Nephron (organoid): ENCODE data around the gene TRMT44.

Experiments
- H3K27ac Mint-ChIP-seq, 3 experiments: 2 replicates each; pipeline ENCODE4 v1.8.0; 2020; ENCODE audit warnings: mixed read lengths in 3 of 3, mild to moderate bottlenecking in 2 of 3, moderate library complexity in 1 of 3
- H3K27me3 Mint-ChIP-seq: 2 replicates; pipeline ENCODE4 v1.8.0; 2021; ENCODE audit warnings: low read depth, mild to moderate bottlenecking, moderate library complexity, mixed read lengths
- H3K36me3 Mint-ChIP-seq: 2 replicates; pipeline ENCODE4 v1.8.0; 2020; ENCODE audit warnings: low read depth, mixed read lengths
- H3K4me1 Mint-ChIP-seq: 2 replicates; pipeline ENCODE4 v1.8.0; 2020; ENCODE audit warnings: mixed read lengths
- H3K4me3 Mint-ChIP-seq, 3 experiments: 2 replicates each; pipeline ENCODE4 v1.8.0; 2020; ENCODE audit warnings: mild to moderate bottlenecking in 3 of 3, mixed read lengths in 3 of 3, moderate library complexity in 2 of 3
- H3K9me3 Mint-ChIP-seq: 2 replicates; pipeline ENCODE4 v1.8.0; 2020; ENCODE audit warnings: mixed read lengths
- CTCF ChIP-seq, 3 experiments: fragments of 200-600 bp; sonication (generic); IDR thresholded peaks; one replicate each; pipeline ENCODE4 v1.5.0; 2021; ENCODE audit warnings: antibody characterized with exemption in 3 of 3; ENCODE audit not compliant: unreplicated experiment in 3 of 3

TRMT44 gene

GRCh38 chr4:8506006-8506372, 65.4 kb downstream of the TRMT44 start:
- no peak for TF ChIP-seq CTCF (IDR thresholded peaks at IDR 0.05; ENCODE audit: unreplicated experiment in 3 of 3)
- no peaks in the 10 kb centered on the region for H3K9me3 Mint-ChIP-seq
- peaks cover 12% of the 10 kb centered on the region for H3K27me3 Mint-ChIP-seq
- H3K36me3 Mint-ChIP-seq: no peaks in the 10 kb centered on the region
- peak overlapping the region in 2 of 3 experiments; percentile 86 to 87 for H3K27ac Mint-ChIP-seq
- no peak overlapping the region for H3K4me3 Mint-ChIP-seq
- H3K4me1 Mint-ChIP-seq: peaks cover 24% of the 10 kb centered on the region

GRCh38 chr4:8506373-8507195, 66.0 kb downstream of the TRMT44 start:
- Mint-ChIP-seq H3K9me3 (no peaks in the 10 kb centered on the region), H3K27ac (peak overlapping the region in 2 of 3 experiments; percentile 87 to 94), H3K27me3 (peaks cover 12% of the 10 kb centered on the region), H3K4me3 (no peak overlapping the region), H3K4me1 (peaks cover 23% of the 10 kb centered on the region), H3K36me3 (no peaks in the 10 kb centered on the region)
- TF ChIP-seq CTCF (IDR thresholded peaks at IDR 0.05; ENCODE audit: unreplicated experiment in 3 of 3): no peak

- Mint-ChIP-seq H3K4me1 (peaks cover 20% of the 10 kb centered on the region), H3K9me3 (no peaks in the 10 kb centered on the region), H3K36me3 (no peaks in the 10 kb centered on the region), H3K27me3 (peaks cover 12% of the 10 kb centered on the region), H3K27ac (peak overlapping the region; percentile 56 to 87 (median 67)), H3K4me3 (no peak overlapping the region)
- TF ChIP-seq CTCF (IDR thresholded peaks at IDR 0.05; ENCODE audit: unreplicated experiment in 3 of 3): no peak
Measured at GRCh38 chr4:8507196-8507570, 66.6 kb downstream of the TRMT44 start.

GRCh38 chr4:8507624-8508023, 67.0 kb downstream of the TRMT44 start:
- H3K27me3 Mint-ChIP-seq: peaks cover 11% of the 10 kb centered on the region
- H3K4me3 Mint-ChIP-seq: no peak overlapping the region
- peak overlapping the region; percentile 56 to 87 (median 67) for H3K27ac Mint-ChIP-seq
- no peak for TF ChIP-seq CTCF (IDR thresholded peaks at IDR 0.05; ENCODE audit: unreplicated experiment in 3 of 3)
- H3K36me3 Mint-ChIP-seq: no peaks in the 10 kb centered on the region
- H3K4me1 Mint-ChIP-seq: peaks cover 19% of the 10 kb centered on the region
- no peaks in the 10 kb centered on the region for H3K9me3 Mint-ChIP-seq

- peaks cover 5% of the 10 kb centered on the region for H3K27me3 Mint-ChIP-seq
- H3K4me3 Mint-ChIP-seq: no peak overlapping the region
- H3K4me1 Mint-ChIP-seq: peaks cover 12% of the 10 kb centered on the region
- TF ChIP-seq CTCF (IDR thresholded peaks at IDR 0.05; ENCODE audit: unreplicated experiment in 3 of 3): no peak
- H3K36me3 Mint-ChIP-seq: no peaks in the 10 kb centered on the region
- no peak overlapping the region for H3K27ac Mint-ChIP-seq
- no peaks in the 10 kb centered on the region for H3K9me3 Mint-ChIP-seq
Measured at GRCh38 chr4:8508266-8508665, 67.7 kb downstream of the TRMT44 start.

- peaks cover 5% of the 10 kb centered on the region for H3K27me3 Mint-ChIP-seq
- TF ChIP-seq CTCF (IDR thresholded peaks at IDR 0.05; ENCODE audit: unreplicated experiment in 3 of 3): no peak
- H3K36me3 Mint-ChIP-seq: no peaks in the 10 kb centered on the region
- H3K4me3 Mint-ChIP-seq: no peak overlapping the region
- peaks cover 12% of the 10 kb centered on the region for H3K4me1 Mint-ChIP-seq
- peak overlapping the region in 1 of 3 experiments; percentile 41 for H3K27ac Mint-ChIP-seq
- peaks cover 2% of the 10 kb centered on the region for H3K9me3 Mint-ChIP-seq
Measured at GRCh38 chr4:8508740-8509139, 68.2 kb downstream of the TRMT44 start.
